Daoy (cell line): ENCODE data around the gene HCRTR1. TPM values are rescaled to one million over a fixed set of nuclear protein-coding genes. Genes with fewer than 3 reads are reported as not detected.
"Not testable (repeated sequence)": the region's sequence is repeated elsewhere in the genome, so short reads cannot be mapped to it uniquely, and the experiment has no call there.

ENCODE experiments used
- DNase-seq: peaks from one replicate; pipeline ENCODE4 v3.0.0-alpha.2; 2015; ENCODE audit warnings: low read depth
- total RNA-seq: library from RNA; depleted of rRNA; stranded (reverse); fragments of >200 nt; shearing (Covaris generic); gene quantifications from 2 replicates; pipeline ENCODE4 v1.2.3, GENCODE V29; 2014

HCRTR1 gene
- total RNA-seq, 1 experiment from 2014 or later: not detected

DNA sequence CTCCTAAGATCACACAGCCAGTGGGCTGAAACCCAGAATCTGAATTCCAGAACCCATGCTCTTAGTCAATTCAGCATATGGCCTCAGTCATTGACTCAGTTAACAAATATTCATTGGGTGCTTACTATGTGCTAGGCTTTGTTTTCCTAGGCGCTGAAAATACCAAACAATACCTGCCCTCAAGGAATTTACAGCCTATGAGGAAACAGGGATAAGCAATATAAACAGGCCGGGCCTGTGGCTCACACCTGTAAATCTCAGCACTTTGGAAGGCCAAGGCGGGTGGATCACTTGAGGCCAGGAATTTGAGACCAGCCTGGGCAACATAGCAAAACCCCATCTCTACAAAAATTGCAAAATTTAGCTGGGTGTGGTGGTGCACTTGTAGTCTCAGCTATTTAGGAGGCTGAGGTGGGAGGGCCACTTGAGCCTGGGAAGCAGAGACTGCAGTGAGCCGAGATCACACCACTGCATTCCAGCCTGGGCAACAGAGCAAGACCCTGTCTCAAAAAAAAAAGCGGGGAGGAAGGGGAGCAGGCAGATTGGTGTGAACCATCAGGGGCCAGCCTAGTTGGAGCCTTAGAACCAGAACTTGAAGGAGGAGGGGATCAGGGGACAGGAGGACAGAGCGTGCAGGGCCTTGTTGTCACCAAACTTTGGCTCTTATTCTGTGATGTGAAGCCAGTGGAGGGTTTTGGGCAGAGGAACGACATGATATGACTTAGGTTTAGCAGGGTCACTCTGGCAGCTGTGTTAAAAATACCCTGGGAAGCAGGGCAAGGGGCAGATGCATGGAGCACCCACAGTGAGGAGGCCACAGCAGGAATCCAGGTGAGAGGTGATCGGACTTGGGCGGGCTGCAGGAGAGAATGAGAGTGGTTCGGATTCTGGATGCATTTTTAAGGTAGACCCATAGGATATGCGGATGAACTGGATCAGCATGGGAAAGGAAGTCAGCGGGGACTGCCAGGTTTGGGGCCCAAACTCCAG lies 35.4 kb upstream of the HCRTR1 start:
- DNase-seq: no peak

DNA sequence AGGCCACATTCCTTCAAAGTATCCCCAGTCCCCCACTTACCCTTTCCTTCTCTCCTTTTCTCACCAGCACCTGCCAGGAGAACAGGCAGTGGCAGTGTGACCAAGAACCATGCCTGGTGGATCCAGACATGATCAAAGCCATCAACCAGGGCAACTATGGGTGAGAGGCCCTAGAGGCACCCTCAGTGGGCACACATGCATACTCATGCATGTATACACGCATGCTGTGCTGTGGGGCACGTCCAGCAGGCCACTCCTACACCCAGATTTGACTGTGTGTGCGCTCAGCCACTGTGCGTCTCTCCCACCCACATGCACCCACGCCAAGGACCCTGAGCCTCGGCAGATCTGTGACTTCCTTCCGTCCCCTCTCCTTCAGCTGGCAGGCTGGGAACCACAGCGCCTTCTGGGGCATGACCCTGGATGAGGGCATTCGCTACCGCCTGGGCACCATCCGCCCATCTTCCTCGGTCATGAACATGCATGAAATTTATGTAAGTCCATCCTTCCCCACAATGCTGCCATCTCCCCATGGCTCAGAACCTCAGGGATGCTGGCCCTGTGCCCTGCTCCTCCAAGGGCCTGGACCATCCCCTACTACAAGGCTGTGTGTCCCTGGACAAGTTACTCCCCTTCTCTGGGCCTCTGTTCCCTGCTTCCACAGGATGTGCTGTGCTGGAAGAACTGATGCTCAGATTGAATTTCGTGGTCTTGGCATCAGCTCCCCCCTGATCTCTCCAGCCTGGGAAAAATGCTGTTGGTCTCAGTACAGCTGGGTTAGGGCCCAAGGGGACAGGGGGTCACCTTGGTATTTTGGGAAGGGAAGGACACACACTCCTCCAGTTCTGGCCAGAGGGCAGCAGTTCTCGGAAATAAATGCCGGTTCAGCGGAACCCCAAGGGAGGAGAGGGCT lies 34.2 kb upstream of the HCRTR1 start:
- DNase-seq: no peak

DNA sequence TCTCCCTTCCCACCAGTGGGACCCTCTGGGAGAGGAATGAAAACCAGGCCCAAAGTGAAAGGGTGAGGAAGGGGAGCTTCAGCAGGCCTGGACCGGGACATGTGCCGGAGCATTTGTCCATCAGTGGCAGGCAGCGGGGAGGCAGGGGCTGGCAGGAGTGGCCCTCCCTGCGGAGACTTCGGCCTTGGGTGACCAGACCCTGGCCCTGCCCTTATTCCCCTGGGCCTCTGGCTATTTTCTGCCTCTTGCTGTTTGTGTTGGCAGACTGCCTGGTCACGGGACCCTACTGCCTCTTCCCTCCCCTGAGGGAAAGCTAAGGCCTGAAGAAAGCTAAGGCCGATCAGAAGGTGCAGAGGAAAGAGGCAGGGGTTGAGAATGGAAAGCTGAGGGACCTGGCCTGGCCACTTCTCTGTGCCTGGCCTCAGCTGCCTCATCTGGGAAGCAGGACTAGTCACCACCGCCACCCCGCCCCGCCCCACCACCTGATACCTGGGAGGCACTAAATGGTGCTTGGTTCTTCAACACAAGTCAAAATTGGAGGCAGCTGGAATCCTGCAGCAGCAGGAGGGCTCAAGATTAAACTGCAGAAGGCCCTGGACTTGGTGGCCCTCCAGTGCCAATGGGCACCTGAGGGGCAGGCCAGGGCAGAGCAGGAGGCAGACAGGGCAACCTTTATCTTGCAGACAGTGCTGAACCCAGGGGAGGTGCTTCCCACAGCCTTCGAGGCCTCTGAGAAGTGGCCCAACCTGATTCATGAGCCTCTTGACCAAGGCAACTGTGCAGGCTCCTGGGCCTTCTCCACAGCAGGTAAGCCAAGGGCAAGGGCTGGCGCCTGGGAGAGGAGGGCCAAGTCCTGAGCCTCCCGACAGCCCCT lies 33.3 kb upstream of the HCRTR1 start:
- peak; percentile 59 for DNase-seq

DNA sequence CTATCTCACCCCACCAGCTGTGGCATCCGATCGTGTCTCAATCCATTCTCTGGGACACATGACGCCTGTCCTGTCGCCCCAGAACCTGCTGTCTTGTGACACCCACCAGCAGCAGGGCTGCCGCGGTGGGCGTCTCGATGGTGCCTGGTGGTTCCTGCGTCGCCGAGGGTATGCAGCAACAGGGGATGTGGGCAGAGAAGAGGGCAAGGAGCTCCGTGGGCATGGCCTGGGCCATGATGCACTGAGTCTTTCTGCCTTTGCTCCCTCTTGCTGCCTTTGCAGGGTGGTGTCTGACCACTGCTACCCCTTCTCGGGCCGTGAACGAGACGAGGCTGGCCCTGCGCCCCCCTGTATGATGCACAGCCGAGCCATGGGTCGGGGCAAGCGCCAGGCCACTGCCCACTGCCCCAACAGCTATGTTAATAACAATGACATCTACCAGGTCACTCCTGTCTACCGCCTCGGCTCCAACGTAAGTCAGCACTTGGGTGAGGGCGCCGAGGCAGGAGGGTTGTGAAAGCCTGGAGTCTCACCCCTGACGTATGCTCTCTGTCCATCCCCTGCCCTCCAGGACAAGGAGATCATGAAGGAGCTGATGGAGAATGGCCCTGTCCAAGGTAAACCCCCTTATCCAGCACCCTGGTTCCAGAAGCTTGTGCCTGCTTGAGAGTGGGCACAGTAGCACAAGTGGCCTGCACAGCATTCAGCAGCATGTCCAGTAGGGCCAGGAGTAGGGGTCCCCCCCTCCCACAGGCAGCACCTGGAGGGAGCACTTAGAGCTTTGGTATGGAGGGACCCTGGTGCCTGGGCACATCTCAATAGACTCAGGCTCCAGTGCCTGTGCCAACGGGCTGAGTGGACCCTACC lies 32.4 kb upstream of the HCRTR1 start:
- DNase-seq: no peak

DNA sequence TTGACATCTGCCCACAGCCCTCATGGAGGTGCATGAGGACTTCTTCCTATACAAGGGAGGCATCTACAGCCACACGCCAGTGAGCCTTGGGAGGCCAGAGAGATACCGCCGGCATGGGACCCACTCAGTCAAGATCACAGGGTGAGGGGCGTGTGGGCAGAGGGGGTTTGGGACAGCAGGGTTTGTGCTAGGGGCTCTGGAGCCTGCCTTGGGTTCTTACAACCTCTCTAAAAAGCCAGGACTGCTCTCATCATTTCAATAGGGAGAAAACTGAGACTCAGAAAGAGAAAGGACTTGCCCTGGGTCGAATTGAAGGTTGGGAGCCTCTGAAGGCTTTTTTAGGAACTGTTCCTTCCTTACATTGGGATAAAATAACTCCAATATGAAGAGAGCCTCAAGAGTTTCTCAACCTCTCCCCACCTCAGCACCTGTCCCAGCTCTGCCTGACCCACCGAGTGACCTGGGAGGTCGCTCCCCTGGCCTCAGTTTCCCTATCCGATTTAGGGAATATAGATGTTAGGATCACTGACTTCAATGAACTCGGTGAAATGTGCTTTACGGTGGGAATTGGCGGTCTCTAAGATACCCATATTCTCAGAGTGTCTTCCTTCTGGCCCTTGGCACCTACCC lies 31.6 kb upstream of the HCRTR1 start:
- DNase-seq: no peak

DNA sequence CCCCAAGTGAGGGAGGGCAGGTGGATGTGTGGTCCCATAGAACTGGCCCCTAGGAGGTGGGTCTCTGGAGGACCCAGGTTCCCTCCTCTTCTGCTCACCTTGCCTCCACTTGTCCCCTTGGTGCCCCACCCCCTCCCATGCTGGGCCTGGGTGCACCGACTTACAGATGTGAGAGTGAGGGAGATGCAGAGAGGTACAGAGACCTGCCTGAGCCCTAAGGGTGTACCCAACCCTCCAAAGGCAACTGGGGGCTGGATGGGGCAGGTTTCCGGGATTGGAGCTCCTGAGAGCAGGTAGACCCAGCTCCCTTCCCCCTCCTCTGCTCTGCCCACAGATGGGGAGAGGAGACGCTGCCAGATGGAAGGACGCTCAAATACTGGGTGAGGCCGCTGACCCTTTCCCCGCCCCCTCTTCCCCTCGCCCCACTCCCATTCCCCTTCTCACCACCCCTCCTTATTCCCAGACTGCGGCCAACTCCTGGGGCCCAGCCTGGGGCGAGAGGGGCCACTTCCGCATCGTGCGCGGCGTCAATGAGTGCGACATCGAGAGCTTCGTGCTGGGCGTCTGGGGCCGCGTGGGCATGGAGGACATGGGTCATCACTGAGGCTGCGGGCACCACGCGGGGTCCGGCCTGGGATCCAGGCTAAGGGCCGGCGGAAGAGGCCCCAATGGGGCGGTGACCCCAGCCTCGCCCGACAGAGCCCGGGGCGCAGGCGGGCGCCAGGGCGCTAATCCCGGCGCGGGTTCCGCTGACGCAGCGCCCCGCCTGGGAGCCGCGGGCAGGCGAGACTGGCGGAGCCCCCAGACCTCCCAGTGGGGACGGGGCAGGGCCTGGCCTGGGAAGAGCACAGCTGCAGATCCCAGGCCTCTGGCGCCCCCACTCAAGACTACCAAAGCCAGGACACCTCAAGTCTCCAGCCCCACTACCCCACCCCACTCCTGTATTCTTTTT lies 30.8 kb upstream of the HCRTR1 start:
- DNase-seq: no peak

DNA sequence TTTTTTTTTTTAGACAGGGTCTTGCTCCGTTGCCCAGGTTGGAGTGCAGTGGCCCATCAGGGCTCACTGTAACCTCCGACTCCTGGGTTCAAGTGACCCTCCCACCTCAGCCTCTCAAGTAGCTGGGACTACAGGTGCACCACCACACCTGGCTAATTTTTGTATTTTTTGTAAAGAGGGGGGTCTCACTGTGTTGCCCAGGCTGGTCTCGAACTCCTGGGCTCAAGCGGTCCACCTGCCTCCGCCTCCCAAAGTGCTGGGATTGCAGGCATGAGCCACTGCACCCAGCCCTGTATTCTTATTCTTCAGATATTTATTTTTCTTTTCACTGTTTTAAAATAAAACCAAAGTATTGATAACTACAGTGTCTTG lies 30.2 kb upstream of the HCRTR1 start:
- not testable (repeated sequence) for DNase-seq

DNA sequence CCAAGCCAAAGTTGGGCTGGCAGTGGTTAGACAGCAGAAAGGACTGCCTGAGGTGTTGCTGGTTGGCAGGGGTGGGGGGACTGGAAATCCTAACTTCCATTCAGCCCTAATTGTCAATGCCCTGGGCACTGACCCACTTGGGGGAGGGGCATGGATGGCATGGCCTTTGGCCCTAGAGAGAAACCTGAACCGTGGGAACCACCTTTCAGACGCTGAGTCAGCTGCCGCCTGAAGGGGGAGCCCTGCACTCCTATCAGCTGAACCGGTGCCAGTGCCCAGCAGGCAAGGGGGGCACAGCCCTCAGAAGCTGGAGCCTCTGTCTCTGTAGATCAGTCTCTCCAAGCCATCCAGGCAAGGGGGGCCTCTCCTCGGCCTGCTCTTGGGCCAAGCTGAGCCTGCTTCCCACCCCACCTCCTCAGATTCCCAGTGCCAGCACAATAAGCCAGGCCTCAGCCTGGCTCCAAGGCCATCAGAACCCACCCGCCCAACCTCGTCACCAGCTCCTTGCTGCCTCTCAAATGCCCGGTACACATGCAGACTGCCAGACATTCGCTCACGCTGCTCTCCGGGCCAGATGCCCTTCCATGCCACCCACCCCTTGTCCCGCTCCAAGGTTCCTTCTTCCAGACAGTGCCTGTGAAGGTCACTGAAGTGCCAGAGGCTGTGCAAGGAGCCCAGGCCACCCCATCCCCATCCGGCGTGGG lies 29.6 kb upstream of the HCRTR1 start:
- peak; percentile 87 for DNase-seq

DNA sequence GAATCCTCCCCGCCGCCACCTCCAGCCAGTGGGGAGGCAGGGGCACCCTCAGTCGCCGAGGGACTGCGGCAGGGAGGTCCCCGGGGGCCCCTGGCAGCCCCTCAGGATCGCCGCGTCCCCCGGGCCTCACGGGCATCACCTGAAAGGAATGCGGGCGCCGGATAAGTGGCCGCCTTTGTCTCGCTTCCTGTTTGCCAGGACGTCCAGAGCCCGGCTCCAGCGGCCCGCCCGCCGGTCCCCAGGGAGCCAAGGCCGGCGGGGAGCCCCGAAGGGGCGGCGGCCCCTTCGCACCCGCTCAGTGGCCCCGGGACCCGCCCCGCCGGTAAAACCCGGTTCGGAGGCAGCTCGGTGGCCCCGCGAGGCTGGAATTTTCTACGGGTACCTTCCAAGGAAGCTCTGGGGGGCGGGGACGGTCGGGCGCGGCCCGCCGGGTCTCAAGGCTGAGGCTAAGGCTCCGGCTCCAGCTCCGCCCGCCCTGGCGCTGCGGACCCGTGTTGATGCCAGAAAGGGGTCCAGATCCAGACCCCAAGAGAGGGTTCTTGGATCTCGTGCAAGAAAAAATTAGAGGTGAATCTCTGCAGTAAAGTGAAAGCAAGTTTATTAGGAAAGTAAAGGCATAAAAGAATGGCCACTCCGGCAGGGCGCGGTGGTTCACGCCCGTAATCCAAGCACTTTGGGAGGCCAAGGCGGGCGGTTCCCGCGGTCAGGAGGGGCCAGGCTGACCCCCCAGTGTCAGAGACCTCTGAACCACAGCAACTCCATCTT lies 28.6 kb upstream of the HCRTR1 start:
- peak; percentile 86 for DNase-seq

DNA sequence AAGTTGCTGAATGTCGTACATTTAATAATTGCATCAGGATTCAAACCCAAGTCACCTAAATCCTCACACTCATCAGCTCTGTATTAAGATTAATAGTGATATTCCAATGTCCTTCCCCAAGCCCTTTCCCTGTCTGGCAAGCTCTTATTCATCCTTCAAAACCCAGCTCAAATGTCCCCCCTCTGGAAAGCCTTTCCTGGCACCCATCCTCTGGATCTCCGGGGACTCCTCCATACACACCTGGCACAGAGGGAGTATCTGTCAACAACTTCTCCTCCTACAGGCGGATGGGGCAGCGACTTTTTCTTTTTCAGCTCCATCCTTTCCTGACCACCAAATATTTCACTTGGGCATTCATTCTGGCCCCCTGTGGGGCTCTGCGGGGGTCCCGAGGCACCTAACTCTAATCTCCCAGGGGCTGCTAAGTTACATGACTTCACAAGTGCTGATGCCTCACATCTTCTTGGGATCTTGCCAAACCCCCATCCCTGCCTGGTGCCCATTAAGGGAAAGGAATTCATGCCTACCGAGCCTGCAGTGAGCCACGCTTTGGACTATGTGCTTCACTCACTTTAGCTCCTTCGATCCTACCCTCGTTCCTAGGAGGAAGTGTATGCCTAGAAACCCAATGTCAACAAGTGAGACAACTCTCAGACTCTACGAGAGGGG lies 25.9 kb upstream of the HCRTR1 start:
- DNase-seq: peak; percentile 98

DNA sequence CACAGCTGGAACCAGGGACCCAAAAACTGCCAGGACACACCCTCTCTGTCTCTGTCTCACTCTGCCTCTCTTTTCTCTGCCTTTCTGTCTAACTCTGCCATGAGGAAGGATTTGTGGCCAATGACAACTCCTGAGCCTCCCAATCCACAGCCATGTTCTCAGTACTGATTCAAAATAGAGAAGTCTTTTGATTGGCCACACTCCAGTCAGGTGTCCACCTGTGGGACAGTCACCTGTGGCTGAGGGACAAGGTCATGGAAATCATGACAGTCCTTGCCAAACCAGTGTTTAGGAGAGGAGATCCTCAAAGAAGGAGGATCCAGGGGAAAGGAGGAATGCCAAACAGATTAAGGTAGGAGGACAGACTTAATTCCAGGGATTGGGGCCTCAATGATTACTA lies 25.4 kb upstream of the HCRTR1 start:
- no peak for DNase-seq

DNA sequence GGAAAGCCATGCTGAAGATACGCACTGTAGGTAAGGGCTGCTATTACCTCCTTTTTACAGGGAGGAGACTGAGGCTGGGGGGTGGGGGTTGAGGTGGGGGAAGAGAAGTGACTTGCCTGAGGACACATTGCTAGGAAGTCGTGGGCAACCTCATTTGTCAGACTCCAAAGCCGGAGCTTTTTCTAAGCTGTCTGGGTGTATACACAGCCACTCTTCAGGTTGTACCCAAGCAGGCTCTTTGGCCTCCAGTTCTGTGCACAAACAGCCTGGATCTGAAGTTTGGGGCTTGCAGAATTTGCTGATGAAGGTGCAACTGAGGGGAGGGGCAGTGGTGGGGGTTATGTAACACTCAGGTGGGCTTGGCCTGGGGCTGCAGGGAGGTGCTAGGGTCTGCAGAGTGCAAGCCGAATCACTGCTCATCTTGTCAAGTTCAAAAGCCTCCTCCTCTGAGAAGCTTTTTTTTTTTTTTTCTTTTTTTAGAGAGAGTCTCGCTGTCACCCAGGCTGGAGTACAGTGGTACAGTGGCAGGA lies 24.3 kb upstream of the HCRTR1 start:
- DNase-seq: no peak

DNA sequence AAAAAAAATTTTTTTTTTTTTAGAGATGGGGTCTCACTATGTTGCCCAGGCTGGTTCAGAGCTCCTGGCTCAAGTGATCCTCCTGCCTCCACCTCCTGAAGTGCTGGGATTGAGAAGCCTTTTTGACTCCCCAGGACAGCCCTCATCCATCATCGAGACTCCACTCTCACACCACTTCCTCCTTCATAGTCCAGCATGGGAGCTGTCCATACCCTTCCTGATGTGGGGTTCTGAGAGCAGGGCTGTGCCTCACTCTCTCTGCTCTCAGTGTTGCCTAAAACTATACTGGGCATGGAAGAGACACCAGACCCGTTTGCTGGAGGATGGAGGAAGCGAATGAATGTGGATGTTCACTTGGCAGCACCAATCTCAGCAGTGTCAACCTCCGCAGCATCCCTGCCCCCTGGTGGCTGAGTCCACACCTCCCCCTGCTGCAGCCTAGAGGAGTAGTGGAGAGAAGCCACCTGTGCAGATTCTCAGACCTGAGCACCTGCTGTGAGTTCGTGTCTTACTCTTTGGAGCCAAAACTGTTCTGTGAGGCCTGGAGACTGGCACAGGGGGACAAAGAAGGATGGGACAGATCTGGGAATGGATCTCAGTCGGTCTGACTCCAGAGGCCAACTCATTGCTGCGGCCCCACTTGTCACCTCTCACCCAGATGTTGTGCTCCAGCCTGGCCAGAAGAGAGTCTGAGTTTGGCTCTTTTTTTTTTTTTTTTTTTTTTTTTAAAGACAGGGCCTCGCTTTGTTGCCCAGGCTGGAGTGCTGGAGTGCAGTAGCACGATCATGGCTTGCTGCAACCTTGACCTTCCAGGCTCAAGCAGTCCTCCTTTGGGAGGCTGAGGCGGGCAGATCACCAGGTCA lies 23.5 kb upstream of the HCRTR1 start:
- DNase-seq: peak; percentile 88

DNA sequence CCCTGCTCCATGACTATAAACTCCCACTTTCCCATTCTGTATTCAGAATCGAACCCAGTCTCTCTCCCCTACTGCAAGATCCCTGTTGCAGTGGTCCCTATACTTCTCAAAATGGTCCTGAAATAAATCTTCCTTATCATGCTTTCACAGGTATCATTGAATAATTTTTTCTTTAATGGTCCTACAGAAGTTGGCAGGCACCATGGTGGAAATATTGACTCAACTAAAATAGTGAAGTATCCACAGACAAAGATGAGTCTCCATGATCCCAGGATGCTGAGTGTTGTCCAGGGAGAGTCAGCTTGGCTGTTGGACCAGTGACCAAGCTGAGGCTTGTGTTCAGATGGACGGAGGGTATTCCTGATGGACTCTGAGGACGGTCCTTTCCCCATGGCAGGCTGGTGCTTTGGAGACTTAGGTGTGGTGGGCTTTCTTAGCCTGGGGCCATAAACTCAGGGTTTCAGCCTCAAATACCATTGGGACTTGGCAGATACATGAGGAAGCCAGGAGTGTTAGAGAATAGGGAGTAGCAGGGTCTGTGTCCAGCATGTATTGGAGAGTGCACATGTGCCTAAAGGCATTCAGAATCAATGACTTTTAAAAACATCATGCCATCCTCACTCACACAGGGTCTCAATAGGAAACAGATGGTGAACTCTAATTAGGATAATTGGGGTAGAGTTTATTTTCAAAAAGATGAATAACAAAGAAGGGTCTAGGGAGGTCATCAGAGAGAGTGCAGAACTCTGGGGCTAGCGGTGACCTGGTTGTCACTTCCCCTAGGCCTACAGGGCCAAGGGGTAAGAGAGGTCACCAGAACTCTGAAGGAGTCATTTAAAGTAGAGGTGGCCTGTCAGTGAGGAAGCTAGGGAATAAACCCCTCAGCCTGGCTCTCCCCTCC lies 21.4 kb upstream of the HCRTR1 start:
- no peak for DNase-seq

DNA sequence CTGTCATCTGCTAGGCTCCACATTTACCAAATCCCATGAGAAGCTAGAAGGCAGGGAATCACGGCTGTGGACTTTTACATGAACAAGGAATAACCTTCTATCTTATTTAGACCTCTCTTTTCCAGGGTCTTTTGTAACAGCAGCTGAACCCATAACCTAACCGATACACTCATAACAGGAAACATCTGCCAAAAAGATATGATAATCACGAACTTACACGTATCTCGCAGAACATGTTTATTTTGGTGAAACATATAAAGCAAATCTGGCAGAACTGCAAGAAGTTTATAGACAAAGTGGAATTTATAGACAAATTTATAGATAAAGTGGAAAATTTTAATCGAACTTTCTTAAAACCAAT lies 20.8 kb upstream of the HCRTR1 start:
- no peak for DNase-seq
